D721Med (cell line): ENCODE results near the gene CARD9.

Experiments
- DNase-seq: peaks from one replicate; pipeline ENCODE4 v3.0.0; 2011; ENCODE audit warnings: low spot score; ENCODE audit not compliant: insufficient read length
- FAIRE-seq: peaks from 2 replicates; lab custom pipeline; 2011; peaks lifted over from hg19 to GRCh38; lab: Jason Lieb, UNC
- CTCF ChIP-seq: IDR thresholded peaks from 2 replicates; pipeline ENCODE4 v1.5.1; 2012; ENCODE audit warnings: mild to moderate bottlenecking, control low read depth; ENCODE audit not compliant: insufficient read depth; ENCODE audit errors: missing control alignments

Gene CARD9

GRCh38 chr9:136395020-136395340, 21.5 kb upstream of the CARD9 start:
- DNase-seq (no peak), FAIRE-seq (no peak)
- no peak for TF ChIP-seq CTCF

- no peak for FAIRE-seq
- TF ChIP-seq CTCF = no peak
- no peak for DNase-seq
Observed at GRCh38 chr9:136394312-136395019, 21.0 kb upstream of the CARD9 start.

- no peak for DNase-seq
- no peak for TF ChIP-seq CTCF
- no peak for FAIRE-seq
Observed at GRCh38 chr9:136393531-136393930, 20.1 kb upstream of the CARD9 start.

DNA sequence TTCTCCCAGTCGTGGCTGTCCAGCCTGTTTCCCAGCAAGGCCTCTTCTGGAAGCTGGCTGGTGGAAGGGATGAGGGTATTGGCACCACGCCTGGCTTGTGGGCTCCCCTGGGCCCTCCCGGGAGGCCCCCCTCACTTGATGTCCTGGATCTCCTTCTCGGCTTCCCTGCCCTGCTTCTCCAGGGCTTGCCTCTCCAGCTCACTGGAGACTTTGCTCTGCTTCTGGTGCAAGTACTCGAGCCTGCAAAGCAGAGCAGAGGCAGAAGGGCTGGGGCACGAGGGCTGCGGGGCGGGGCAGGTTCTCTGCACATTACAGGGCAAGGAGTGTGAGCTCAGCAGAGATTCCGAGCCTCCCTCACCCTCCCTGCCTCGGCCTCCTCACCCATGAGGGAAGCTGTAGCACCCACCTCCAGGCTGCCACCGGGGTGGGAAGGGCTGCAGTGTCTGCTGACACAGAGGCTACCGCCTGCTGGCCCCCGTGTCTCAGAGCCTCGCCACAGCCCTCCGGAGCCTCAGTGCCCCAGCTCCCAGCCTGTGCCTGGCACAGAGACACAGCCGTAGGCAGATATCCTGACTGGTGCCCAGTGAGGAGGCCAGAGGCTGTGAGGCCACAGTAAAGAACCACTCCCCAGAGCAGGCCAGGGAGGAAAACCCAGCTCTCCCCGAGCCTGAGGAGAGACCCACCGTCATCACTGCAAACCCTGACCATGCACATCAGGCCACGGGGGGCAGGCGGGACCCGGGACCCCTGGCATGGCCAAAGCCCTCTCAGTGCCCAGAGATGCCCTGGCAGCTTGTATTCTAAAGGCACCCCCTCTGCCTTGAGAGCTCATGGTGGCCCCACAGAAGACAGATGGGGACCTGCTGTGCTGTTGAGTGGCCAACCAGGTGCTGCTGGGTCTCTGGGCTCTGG, 19.3 kb upstream of the CARD9 start:
- TF ChIP-seq CTCF = no peak
- DNase-seq = no peak
- no peak for FAIRE-seq

- FAIRE-seq (no peak), DNase-seq (no peak)
- TF ChIP-seq CTCF = no peak
Observed at GRCh38 chr9:136391737-136392537, 18.5 kb upstream of the CARD9 start.

DNA sequence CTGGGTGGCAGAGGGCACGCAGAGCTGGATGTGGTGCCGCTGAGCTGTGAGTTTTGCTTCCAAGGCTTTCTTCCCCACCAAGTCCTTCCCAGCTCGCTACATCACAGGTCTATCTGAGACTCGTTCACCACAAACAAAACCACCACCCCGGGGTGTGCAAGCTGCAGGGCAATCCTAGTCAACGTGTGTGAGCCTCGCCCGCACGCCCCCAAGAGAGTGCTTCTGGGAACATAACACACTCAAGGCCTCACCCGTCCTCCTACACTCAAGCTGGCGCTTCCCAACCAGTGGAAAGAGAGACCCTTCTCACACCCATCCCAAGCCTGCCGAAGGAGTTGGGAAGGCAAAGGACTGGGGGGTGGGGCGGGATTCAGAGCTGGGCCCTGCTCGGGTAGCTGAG, 15.9 kb upstream of the CARD9 start:
- no peak for TF ChIP-seq CTCF
- DNase-seq (no peak), FAIRE-seq (no peak)
